HCT116 (cell line): ENCODE measurements around the gene SMARCAL1. TPM values are rescaled to one million over a fixed set of nuclear protein-coding genes. Genes with fewer than 3 reads are reported as not detected.

ENCODE experiments used
- ATAC-seq: fragments of 200-7000 bp; cut with Tn5 transposase; 2 replicates; pipeline ENCODE4 v1.9.1; 2020; ENCODE audit warnings: mild to moderate bottlenecking, moderate library complexity
- BruUV-seq: library from RNA; stranded (reverse); fragments of 400-500 nt; replicated peaks from 2 replicates; lab custom pipeline; 2021; lab: Mats Ljungman, UMichigan
- CTCF ChIA-PET: fragments of 300-600 bp; sonication (Branson Sonifier 250); formaldehyde crosslinking; loops from one replicate; lab custom pipeline; 2021; ENCODE audit warnings: antibody characterized with exemption; lab: Charles Lee
- POLR2A ChIA-PET: fragments of 300-600, 350-600 bp; sonication (Branson Sonifier 250); formaldehyde crosslinking; loops from one replicate; lab custom pipeline; 2021; ENCODE audit warnings: antibody characterized with exemption; lab: Charles Lee
- RAD21 ChIA-PET, 2 experiments: fragments of 300-600 bp; sonication (Branson Sonifier 250); formaldehyde crosslinking; loops; one replicate each; lab custom pipeline; 2023; ENCODE audit warnings: low total read pairs in 2 of 2; ENCODE audit not compliant: uncharacterized antibody in 2 of 2, unreplicated experiment in 2 of 2, low non-redundant PET in 1 of 2; lab: Charles Lee
- DNase-seq: peaks from one replicate; pipeline ENCODE4 v3.0.0-alpha.2; 2010; ENCODE audit warnings: low read depth, low spot score
- H2AFZ ChIP-seq: fragments of 200-600 bp; shearing (Covaris generic), sonication (generic); 2 replicates; pipeline ENCODE4 v1.6.1; 2017; ENCODE audit warnings: low read depth, mixed run types, mixed read lengths, antibody characterized with exemption, low read length; ENCODE audit not compliant: poor library complexity, severe bottlenecking
- H3K27ac ChIP-seq: 2 replicates; pipeline ENCODE4 v1.5.1; 2012; ENCODE audit warnings: low read depth, low read length
- H3K27me3 ChIP-seq: fragments of 200-600 bp; sonication (generic); 2 replicates; pipeline ENCODE4 v1.6.1; 2016; ENCODE audit warnings: mixed run types, low read length, mixed read lengths; ENCODE audit not compliant: insufficient read depth
- H3K36me3 ChIP-seq, 2 experiments: fragments of 200-500 bp in 1 of 2; fragments of 200-600 bp in 1 of 2; sonication (Bioruptor generic) in 1 of 2; sonication (generic) in 1 of 2; 2 replicates each; pipeline versions ENCODE4 v1.5.1 to v1.6.1; 2014 to 2016; ENCODE audit warnings: low read length in 2 of 2, inconsistent platforms in 1 of 2, mixed read lengths in 1 of 2, mixed run types in 1 of 2; ENCODE audit not compliant: insufficient read depth in 2 of 2, control insufficient read depth in 1 of 2
- H3K4me1 ChIP-seq, 2 experiments: fragments of 200-600 bp in 1 of 2; sonication (generic) in 1 of 2; 2 replicates each; pipeline versions ENCODE4 v1.5.1 to v1.6.1; 2012 to 2017; ENCODE audit warnings: low read length in 2 of 2, inconsistent platforms in 1 of 2, mild to moderate bottlenecking in 1 of 2, mixed read lengths in 1 of 2, mixed run types in 1 of 2, moderate library complexity in 1 of 2; ENCODE audit not compliant: insufficient read depth in 2 of 2, control insufficient read depth in 1 of 2
- H3K4me2 ChIP-seq: fragments of 200-600 bp; sonication (generic); 2 replicates; pipeline ENCODE4 v1.6.1; 2017; ENCODE audit warnings: mixed run types, low read length, mixed read lengths
- H3K4me3 ChIP-seq, 2 experiments: fragments of 200-600 bp in 1 of 2; sonication (generic) in 1 of 2; replicated peaks in 1 of 2; 2 replicates each; pipeline ENCODE4 v1.5.1; 2011 to 2016; ENCODE audit warnings: low read length in 2 of 2, control low read depth in 1 of 2, low read depth in 1 of 2, mild to moderate bottlenecking in 1 of 2, mixed read lengths in 1 of 2, mixed run types in 1 of 2
- H3K79me2 ChIP-seq: fragments of 200-600 bp; sonication (generic); 2 replicates; pipeline ENCODE4 v1.6.1; 2017; ENCODE audit warnings: mild to moderate bottlenecking, mixed run types, low read length, moderate library complexity, mixed read lengths; ENCODE audit not compliant: insufficient read depth
- H3K9ac ChIP-seq: fragments of 200-600 bp; sonication (generic); 2 replicates; pipeline ENCODE4 v1.6.1; 2016; ENCODE audit warnings: low read length, mixed read lengths
- H3K9me2 ChIP-seq: fragments of 200-600 bp; sonication (generic), shearing (Covaris generic); 2 replicates; pipeline ENCODE4 v1.6.1; 2017; ENCODE audit warnings: mixed run types, mild to moderate bottlenecking, moderate library complexity; ENCODE audit not compliant: insufficient read depth
- H3K9me3 ChIP-seq, 2 experiments: fragments of 200-500 bp in 1 of 2; fragments of 200-600 bp in 1 of 2; sonication (Bioruptor generic) in 1 of 2; sonication (generic) in 1 of 2; 2 replicates each; pipeline ENCODE4 v1.6.1; 2014 to 2017; ENCODE audit warnings: low read length in 2 of 2, mixed read lengths in 2 of 2, inconsistent platforms in 1 of 2, low read depth in 1 of 2, mild to moderate bottlenecking in 1 of 2, mixed run types in 1 of 2, moderate library complexity in 1 of 2; ENCODE audit not compliant: control insufficient read depth in 1 of 2, insufficient read depth in 1 of 2
- H4K20me1 ChIP-seq: fragments of 200-600 bp; sonication (generic), shearing (Covaris generic); 2 replicates; pipeline ENCODE4 v1.6.1; 2017; ENCODE audit warnings: mixed run types, mild to moderate bottlenecking, moderate library complexity; ENCODE audit not compliant: insufficient read depth
- CBX3 ChIP-seq: IDR thresholded peaks from 2 replicates; pipeline ENCODE4 v1.6.1; 2012; ENCODE audit warnings: low read depth
- CEBPB ChIP-seq: IDR thresholded peaks from 2 replicates; pipeline ENCODE4 v1.6.1; 2012; ENCODE audit warnings: low read depth
- EGR1 ChIP-seq: IDR thresholded peaks from 2 replicates; pipeline ENCODE4 v1.6.1; 2012; ENCODE audit warnings: low read depth
- EZH2phosphoT487 ChIP-seq: fragments of 200-600 bp; IDR thresholded peaks from 2 replicates; pipeline ENCODE4 v1.6.1; 2018; ENCODE audit warnings: antibody characterized with exemption, borderline replicate concordance
- FOSL1 ChIP-seq: IDR thresholded peaks from 2 replicates; pipeline ENCODE4 v1.6.1; 2012; ENCODE audit warnings: low read depth
- JUND ChIP-seq: IDR thresholded peaks from 2 replicates; pipeline ENCODE4 v1.6.1; 2012
- MAX ChIP-seq: IDR thresholded peaks from 2 replicates; pipeline ENCODE4 v1.6.1; 2012
- POLR2A ChIP-seq: IDR thresholded peaks from 2 replicates; pipeline ENCODE4 v1.7.0; 2011; ENCODE audit warnings: borderline replicate concordance; ENCODE audit not compliant: insufficient read depth, insufficient read length; ENCODE audit errors: extremely low read depth
- POLR2AphosphoS5 ChIP-seq: IDR thresholded peaks from 2 replicates; pipeline ENCODE4 v1.6.1; 2011; ENCODE audit warnings: mild to moderate bottlenecking, low read depth, low read length, moderate library complexity
- SIN3A ChIP-seq: IDR thresholded peaks from 2 replicates; pipeline ENCODE4 v1.6.1; 2012; ENCODE audit warnings: low read depth
- SP1 ChIP-seq: IDR thresholded peaks from 2 replicates; pipeline ENCODE4 v1.6.1; 2012; ENCODE audit warnings: low read depth
- SRF ChIP-seq: IDR thresholded peaks from 2 replicates; pipeline ENCODE4 v1.6.1; 2012; ENCODE audit warnings: low read depth
- ZNF274 ChIP-seq: fragments of 200-500 bp; sonication (Bioruptor generic); IDR thresholded peaks from 2 replicates; pipeline ENCODE4 v1.6.1; 2014; ENCODE audit warnings: mild to moderate bottlenecking, low read depth, low read length, inconsistent platforms
- intact Hi-C: fragments of 100-400 bp; cut with micrococcal nuclease; formaldehyde crosslinking; loops from 2 replicates; pipeline ENCODE4 v1.10.0; 2022
- total RNA-seq: library from RNA; stranded (reverse); gene quantifications from one replicate; pipeline ENCODE4 v1.2.1, GENCODE V29; 2021; ENCODE audit not compliant: unreplicated experiment
- TF ChIP-seq, protein P1 (sequence below): IDR thresholded peaks from 2 replicates; pipeline ENCODE4 v1.6.1; 2011; ENCODE audit warnings: mild to moderate bottlenecking, low read length, moderate library complexity; ENCODE audit not compliant: insufficient replicate concordance; ENCODE audit errors: extremely low read depth

Gene SMARCAL1
- total RNA-seq, 1 experiment from 2014 or later, result 18.0 TPM

GRCh38 chr2:216405588-216405987 is 6.7 kb upstream of the SMARCAL1 start:
- Histone ChIP-seq H3K4me2 (no peak overlapping the region), H3K4me1 (no peaks in the 10 kb centered on the region), H3K4me3 (no peak overlapping the region), H3K9me3 (no peaks in the 10 kb centered on the region), H4K20me1 (no peaks in the 10 kb centered on the region), H3K36me3 (no peaks in the 10 kb centered on the region), H3K79me2 (no peaks in the 10 kb centered on the region), H3K27ac (no peak overlapping the region), H3K27me3 (peaks cover 20% of the 10 kb centered on the region), H2AFZ (no peak overlapping the region), H3K9ac (no peak overlapping the region), H3K9me2 (no peaks in the 10 kb centered on the region)
- POLR2A ChIA-PET, result no interaction called here
- RAD21 ChIA-PET, result no interaction called here
- intact Hi-C loops, result loop anchor here (2.0 kb wide), 1 partner anchor 183 kb away; no protein-coding TSS in a partner anchor
- ATAC-seq, result no peak
- BruUV-seq, result no TSS peak
- CTCF ChIA-PET, result interaction anchor here (2.5 kb wide), 1 partner anchor 183 kb away, joined by 13 read pairs; no protein-coding TSS in a partner anchor
- no peak for TF ChIP-seq EZH2phosphoT487
- no peak for TF ChIP-seq MAX
- TF ChIP-seq, protein P1, sequence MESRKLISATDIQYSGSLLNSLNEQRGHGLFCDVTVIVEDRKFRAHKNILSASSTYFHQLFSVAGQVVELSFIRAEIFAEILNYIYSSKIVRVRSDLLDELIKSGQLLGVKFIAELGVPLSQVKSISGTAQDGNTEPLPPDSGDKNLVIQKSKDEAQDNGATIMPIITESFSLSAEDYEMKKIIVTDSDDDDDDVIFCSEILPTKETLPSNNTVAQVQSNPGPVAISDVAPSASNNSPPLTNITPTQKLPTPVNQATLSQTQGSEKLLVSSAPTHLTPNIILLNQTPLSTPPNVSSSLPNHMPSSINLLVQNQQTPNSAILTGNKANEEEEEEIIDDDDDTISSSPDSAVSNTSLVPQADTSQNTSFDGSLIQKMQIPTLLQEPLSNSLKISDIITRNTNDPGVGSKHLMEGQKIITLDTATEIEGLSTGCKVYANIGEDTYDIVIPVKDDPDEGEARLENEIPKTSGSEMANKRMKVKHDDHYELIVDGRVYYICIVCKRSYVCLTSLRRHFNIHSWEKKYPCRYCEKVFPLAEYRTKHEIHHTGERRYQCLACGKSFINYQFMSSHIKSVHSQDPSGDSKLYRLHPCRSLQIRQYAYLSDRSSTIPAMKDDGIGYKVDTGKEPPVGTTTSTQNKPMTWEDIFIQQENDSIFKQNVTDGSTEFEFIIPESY, result no peak
- no peak for TF ChIP-seq SIN3A
- no peak for TF ChIP-seq SP1
- no peak for TF ChIP-seq EGR1
- no peak for TF ChIP-seq POLR2AphosphoS5
- no peak for TF ChIP-seq CBX3
- no peak for TF ChIP-seq CEBPB
- no peak for TF ChIP-seq FOSL1
- no peak for TF ChIP-seq JUND
- TF ChIP-seq POLR2A, result no peak
- no peak for TF ChIP-seq ZNF274
- TF ChIP-seq SRF, result no peak
- DNase-seq, result no peak
